H1 (cell line): Measurements from ENCODE around the gene SLC9A2. TPM values are rescaled to one million over a fixed set of nuclear protein-coding genes. Genes with fewer than 3 reads are reported as not detected.

ENCODE experiments used
- EGR1 ChIP-seq: IDR thresholded peaks from 2 replicates; pipeline ENCODE4 v1.6.1; 2011; ENCODE audit warnings: low read depth, low read length, borderline replicate concordance
- GABPA ChIP-seq: IDR thresholded peaks from 2 replicates; pipeline ENCODE4 v1.6.1; 2011; ENCODE audit warnings: mild to moderate bottlenecking, low read length, moderate library complexity, borderline replicate concordance; ENCODE audit not compliant: insufficient read depth
- KDM1A ChIP-seq: fragments of 200-600, 300-600 bp; sonication (generic); IDR thresholded peaks from 2 replicates; pipeline ENCODE4 v1.7.1; 2016; ENCODE audit warnings: mild to moderate bottlenecking, low read length, borderline replicate concordance
- POLR2A ChIP-seq, 2 experiments: IDR thresholded peaks; 1 replicate in 1 of 2; 2 replicates in 1 of 2; pipeline ENCODE4 v1.6.1; 2011; ENCODE audit warnings: low read depth in 2 of 2, low read length in 2 of 2, mild to moderate bottlenecking in 2 of 2; ENCODE audit errors: control extremely low read depth in 1 of 2
- POU5F1 ChIP-seq: IDR thresholded peaks from 2 replicates; pipeline ENCODE4 v1.6.1; 2011; ENCODE audit warnings: low read depth, mild to moderate bottlenecking, low read length, moderate library complexity
- RAD21 ChIP-seq, 2 experiments: IDR thresholded peaks in 1 of 2; conservative IDR thresholded peaks in 1 of 2; 2 replicates each; pipeline ENCODE4 v1.6.1; 2011; ENCODE audit warnings: low read depth in 2 of 2, low read length in 2 of 2, improper control_type of control experiment in 1 of 2, inconsistent platforms in 1 of 2, mild to moderate bottlenecking in 1 of 2, moderate library complexity in 1 of 2
- SAP30 ChIP-seq: fragments of 300-600 bp; sonication (generic); IDR thresholded peaks from 2 replicates; pipeline ENCODE4 v1.7.1; 2012; ENCODE audit warnings: low read length, moderate library complexity, mild to moderate bottlenecking, inconsistent platforms; ENCODE audit not compliant: insufficient read depth, insufficient replicate concordance
- polyA plus RNA-seq, 7 experiments: library from polyadenylated mRNA; depleted of rRNA in 3 of 7; stranded (reverse) in 5 of 7; unstranded in 2 of 7; fragments of >200 nt in 5 of 7; fragments of 200-250 nt in 2 of 7; gene quantifications; 1 replicate in 5 of 7; 2 replicates in 1 of 7; 4 replicates in 1 of 7; pipeline versions ENCODE4 v1.2.1 to v1.2.3, GENCODE V29; 2011 to 2013; ENCODE audit warnings: missing spikeins in 2 of 7, mixed read lengths in 2 of 7
- total RNA-seq: library from RNA; stranded (reverse); fragmentation: NEBNext Ultra II Directional; extraction: Animal tissue kit (Norgen Biotek cat#: 25700); gene quantifications from 2 replicates; pipeline ENCODE4 v1.2.1, GENCODE V29; 2021
- TF ChIP-seq, protein P1 (sequence below): IDR thresholded peaks from 2 replicates; pipeline ENCODE4 v1.6.1; 2011; ENCODE audit warnings: low read depth, mild to moderate bottlenecking, low read length; ENCODE audit not compliant: insufficient read depth

The SLC9A2 gene
- total and polyA plus RNA-seq, 2 of the 8 experiments (the other 6 are each of a cell fraction or from before 2014, with no cell fraction given) = 0.06 to 0.13 TPM

DNA sequence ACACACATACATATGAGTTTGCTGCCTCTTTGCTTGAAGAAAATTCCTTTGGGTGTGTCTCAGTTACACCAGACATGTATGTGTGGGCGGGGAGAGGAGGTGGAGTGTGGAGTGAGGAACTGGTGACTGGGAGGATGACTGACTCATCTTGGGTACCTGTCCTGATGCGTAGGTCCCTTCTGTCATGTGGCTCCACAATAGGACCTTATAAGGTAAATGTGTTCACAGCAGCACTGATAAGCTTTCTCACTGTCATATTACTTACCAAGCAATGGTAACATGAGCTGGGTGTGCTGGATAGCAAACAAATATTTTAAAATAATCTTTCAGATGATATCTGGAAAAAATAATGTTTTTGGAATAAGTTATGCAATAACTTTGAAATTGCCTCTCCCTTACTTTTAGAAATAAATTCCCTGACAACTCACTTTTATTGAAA is 45.1 kb downstream of the SLC9A2 start (continued):
- TF ChIP-seq RAD21 (IDR thresholded peaks at IDR 0.05 in 1 of 2, conservative IDR thresholded peaks at IDR 0.05 in 1 of 2; ENCODE audit: low read depth in 2 of 2, low read length in 2 of 2) (no peak), SAP30 (no peak), KDM1A (no peak), GABPA (no peak), EGR1 (no peak), POLR2A (IDR thresholded peaks at IDR 0.05; ENCODE audit: control extremely low read depth in 1 of 2, low read depth in 2 of 2, low read length in 2 of 2) (no peak), POU5F1 (no peak)
- TF ChIP-seq, protein P1, sequence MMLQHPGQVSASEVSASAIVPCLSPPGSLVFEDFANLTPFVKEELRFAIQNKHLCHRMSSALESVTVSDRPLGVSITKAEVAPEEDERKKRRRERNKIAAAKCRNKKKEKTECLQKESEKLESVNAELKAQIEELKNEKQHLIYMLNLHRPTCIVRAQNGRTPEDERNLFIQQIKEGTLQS = no peak
